CD4-positive, alpha-beta T cell treated with Interleukin-6 at 100 ng/mL for 8 hours (primary cell): ENCODE measurements around the gene KRT84.

Source experiments
- DNase-seq: peaks from one replicate; pipeline ENCODE4 v3.0.0-alpha.2; 2020; ENCODE audit warnings: mixed read lengths, low spot score

The KRT84 gene

DNA sequence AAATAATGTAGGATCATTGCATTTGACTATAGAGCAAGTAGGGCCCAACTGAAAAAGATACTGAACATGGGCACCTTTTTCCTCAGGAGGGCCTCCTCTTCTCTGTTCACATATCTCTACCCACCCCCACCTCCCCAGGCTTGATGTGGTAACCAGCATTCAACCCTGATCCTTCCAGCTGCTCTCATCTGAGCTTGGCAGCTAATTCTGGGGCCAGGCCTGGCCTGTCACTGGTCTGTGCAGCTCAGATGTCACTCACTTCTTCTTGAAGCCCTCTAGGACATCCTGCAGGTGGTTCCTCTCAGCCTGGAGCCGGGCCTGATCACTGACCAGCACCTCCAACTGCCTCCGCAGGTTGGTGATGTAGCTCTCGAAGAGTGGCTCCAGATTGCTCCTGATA lies 2.1 kb downstream of the KRT84 start:
- DNase-seq, result no peak

DNA sequence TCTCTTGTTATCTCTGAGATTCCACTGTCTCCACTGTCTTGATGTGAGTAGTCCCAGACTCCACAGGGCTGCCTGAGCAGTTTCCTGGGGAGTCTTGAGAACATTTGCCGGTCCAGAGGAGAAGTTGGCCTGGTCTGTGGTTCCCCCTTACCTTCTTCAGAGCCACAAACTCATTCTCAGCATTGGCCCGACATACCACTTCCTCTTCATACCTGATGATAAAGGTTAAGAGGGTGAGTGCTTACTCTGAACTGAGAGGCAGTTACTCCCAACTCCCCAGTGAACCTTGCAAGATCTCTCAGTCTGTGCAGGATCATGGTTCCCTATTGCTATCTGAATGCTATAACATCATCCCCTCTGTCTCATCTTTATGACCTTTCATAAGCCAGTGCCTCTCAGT lies 2.6 kb downstream of the KRT84 start:
- no peak for DNase-seq

DNA sequence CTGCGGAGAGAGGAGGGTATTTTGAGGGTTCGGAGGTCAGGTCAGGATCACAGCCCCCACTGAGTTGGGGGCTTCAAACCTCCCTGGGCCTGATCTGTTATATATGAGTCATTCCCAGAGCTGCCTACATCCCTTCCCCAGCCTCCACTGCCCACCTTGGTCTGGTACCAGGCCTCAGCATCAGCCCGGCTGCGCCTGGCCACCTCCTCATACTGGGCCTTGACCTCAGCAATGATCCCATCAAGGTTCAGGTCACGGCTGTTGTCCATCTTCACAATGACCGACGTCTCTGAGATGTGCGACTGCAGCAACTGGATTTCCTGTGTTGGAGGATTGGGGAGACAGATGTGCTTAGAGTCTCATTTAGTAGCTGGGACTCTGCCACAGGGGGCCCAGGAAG lies 4.2 kb downstream of the KRT84 start:
- no peak for DNase-seq

GRCh38 chr12:52380271-52380694 lies 5.2 kb downstream of the KRT84 start:
- DNase-seq, result no peak

DNA sequence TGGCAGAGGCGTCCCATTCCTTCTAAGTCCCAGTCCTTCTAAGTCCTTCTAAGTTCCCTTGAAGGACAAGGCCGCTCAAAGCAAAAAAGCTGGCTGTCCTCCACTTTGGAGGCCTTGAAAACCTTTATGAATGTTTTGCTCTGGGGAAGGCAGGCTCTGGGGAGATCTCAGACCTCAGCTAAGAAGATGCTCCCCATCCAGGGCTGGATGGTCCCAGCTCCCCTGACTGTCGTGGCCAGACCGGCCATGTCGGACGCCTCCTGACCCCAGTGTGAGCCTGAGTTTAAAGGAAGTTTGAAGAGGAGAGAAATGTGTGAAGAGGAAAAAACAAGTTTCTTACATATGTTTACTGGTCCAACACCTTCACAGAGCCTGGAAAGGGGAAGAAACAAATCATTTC lies 5.9 kb downstream of the KRT84 start:
- no peak for DNase-seq

GRCh38 chr12:52378091-52378490 lies 7.4 kb downstream of the KRT84 start:
- no peak for DNase-seq

GRCh38 chr12:52377266-52377665 lies 8.2 kb downstream of the KRT84 start:
- no peak for DNase-seq

DNA sequence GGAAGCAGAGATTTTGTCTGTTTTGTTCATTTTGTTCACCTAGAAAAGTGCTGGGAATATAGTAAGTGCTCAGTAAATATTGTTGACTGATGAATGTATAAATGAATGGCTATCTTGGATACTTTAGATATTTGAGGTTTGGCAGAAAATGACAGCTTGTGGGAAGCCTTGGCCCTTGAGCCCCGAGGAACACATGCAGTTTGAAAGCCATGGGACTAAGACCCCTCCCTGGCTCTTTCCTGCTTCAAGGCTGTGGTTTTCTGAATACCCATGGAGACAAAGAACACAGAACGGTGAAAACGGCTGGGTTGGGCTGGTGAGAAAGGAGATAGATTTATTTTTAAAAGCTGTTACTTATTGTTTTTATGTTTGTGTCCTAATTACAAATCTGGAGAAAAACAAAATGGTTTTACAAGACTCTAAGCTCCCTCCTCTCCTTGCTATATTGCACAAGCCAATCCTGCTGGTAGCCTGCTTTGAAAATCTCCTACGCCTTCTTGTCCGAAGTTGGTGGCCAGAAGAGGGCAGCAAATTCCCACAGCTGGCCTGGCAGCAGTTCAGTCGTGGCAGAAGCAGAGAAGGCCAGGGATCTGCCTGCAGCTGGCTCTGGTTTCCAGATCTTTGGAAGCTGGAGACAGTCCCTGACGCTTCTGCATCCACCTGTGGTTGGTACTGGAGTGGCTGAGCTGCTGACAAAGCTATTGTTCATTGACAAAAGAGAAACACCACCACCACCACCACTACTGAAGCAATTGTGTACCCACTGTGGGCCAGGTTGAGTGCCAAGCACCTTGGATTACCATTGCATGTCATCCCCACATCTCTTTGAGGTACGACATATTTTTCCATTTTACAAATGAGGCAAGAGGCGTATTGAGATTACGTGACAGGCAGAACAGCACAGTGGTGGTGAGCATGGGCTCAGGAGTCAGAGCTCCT lies 13.0 kb downstream of the KRT84 start:
- DNase-seq, result peak; percentile 36

DNA sequence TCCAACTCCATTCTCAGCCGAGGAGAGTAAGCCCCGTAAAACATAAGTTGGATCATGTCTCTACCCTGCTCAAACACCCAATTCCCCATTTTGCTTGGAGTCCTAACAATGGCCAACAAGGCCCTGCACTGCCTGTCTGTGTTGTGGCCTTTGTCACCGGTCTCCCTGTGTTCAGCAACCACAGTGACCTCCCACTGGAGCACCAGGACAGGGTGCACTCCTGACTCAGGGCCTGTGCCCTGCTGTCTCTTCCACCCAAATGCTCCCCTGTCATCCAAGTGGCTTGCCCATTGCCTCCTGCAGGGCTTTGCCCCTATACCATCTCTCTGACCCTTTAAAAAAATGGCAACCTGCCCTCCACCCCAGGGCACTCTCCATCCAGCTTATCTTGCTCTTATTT lies 13.7 kb downstream of the KRT84 start:
- no peak for DNase-seq

GRCh38 chr12:52370926-52371608 lies 14.4 kb downstream of the KRT84 start:
- no peak for DNase-seq

DNA sequence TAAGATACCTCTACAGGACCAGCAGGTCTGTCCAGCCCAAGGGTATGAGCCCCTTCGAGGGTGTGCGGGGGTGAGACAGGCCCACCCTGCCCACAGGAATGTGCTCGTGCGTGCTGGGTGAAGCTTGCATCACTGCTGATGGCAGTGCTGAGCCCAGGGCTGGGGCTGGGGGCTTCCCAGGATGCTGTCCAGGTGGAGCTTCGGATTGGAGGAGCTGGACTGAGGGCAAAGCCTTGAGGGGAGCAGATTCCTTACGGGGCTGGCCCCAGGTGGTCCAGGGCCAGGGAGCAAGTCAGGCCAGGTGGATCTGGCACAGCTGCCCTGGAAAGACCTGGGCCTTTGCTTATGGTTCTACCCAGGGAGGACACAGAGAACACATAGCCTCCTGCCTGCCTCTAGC lies 15.6 kb downstream of the KRT84 start:
- no peak for DNase-seq

DNA sequence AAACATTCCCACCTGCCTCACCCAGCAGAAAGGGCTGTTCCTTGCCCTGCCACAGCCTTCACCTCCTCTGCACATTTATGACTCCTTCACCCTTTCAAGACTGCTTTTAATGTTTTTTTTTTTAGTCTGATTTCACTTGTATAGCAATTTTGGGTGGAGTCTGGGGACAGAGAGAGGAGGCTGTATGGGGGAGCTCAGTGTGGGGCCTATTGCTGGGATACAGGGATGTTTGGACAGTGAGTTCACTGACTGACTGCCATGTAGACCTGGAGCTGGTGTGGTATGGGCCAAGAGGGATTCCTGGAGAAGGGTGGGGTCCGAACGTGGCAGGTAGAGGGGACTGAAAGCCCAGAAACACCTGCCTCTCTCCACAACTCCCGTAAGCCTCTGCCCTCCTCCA lies 16.2 kb downstream of the KRT84 start:
- DNase-seq, result no peak

- no peak for DNase-seq
Measured at GRCh38 chr12:52368508-52368907, 16.9 kb downstream of the KRT84 start.

DNA sequence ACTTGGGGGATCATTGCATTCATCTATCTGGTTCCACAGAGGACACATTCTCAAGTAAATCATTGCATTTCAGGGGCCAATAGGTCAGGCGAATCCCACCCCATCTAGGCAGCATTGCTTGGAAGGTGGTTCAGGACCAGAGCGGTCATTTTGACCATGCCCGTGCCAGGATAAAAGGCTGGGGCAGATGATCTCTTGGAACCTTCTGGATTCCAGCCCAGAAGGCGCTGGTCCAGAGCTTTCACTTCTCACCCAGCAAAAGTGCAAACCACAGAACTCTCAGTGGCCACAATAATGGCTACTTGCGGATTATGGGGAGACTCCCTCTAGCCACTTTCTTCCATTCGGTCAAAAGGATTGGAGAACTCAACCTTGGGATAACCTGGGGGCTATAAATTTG lies 17.6 kb downstream of the KRT84 start:
- no peak for DNase-seq

- no peak for DNase-seq
Measured at GRCh38 chr12:52366738-52367485, 18.5 kb downstream of the KRT84 start, which contains the start of gene KRT85. KRT85 (minus strand) TSS chr12:52367481; CDS start chr12:52367405, 76 bp downstream.

GRCh38 chr12:52364901-52365489 lies 20.5 kb downstream of the KRT84 start:
- no peak for DNase-seq

- DNase-seq, result no peak
Measured at GRCh38 chr12:52364061-52364460, 21.4 kb downstream of the KRT84 start.

DNA sequence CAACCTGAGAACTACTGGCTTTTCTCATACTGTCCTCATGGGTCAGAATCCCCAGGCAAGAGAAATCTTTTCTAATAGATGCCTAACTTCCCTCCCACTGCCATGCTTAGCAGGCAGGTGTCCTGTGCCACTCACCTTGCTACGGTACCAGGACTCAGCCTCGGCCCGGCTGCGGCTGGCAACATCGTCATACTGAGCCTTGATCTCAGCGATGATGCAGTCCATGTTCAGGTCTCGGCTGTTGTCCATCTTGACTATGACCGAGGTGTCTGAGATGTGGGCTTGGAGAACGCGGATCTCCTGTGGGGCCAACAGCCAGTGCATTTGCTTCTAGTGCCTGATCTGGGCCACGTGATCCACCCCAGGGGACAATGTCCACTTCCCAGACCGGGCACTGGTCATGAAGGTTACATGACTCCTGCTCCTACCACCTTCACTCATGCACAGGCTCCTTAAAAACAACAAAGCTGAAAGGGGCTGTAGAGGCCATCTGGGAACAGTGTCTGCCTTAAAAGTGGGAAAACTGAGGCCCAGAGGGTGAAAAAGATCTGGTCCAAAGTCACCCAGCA lies 22.3 kb downstream of the KRT84 start:
- DNase-seq, result no peak

- no peak for DNase-seq
Measured at GRCh38 chr12:52362118-52362726, 23.2 kb downstream of the KRT84 start.

- DNase-seq, result no peak
Measured at GRCh38 chr12:52361553-52361952, 23.9 kb downstream of the KRT84 start.

DNA sequence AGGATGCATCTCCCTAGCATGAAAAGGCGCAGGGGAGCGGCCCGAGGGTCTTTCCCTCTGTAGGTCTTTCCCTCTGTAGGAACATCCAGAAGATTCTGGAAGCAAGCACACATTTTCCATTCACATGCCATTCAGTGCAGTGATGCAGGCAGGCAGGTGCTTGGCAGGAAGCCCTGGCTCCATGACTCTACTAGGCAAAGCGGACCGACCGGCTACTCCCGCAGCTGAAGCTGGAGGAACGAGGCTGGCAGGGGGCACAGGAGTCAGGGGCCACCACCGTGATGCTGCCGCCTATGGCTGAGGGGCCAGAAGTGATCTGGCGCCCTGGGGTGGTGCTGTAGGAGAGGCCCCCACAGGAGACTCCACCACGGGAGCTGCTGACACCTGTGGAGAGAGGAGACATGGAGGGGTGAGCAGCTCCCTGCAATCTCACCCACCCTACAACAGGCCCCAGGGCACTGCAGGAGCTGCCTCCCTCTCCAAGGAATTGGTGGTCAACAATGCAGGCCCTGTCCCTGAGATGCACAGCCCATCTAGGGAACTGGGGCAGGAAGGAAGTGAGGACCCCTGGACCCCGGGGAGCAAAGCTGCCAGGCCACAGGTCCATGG lies 24.7 kb downstream of the KRT84 start:
- no peak for DNase-seq
